Dermis blood vessel endothelial cell (primary cell): ENCODE measurements around the gene ANTKMT. TPM values are rescaled to one million over a fixed set of nuclear protein-coding genes. Genes with fewer than 3 reads are reported as not detected.

ENCODE experiments used
- DNase-seq: peaks from one replicate; pipeline ENCODE4 v3.0.0; 2010
- total RNA-seq: library from RNA; depleted of rRNA; stranded (reverse); fragments of >200 nt; gene quantifications from 2 replicates; pipeline ENCODE4 v1.2.3, GENCODE V29; 2014

ANTKMT gene, protein sequence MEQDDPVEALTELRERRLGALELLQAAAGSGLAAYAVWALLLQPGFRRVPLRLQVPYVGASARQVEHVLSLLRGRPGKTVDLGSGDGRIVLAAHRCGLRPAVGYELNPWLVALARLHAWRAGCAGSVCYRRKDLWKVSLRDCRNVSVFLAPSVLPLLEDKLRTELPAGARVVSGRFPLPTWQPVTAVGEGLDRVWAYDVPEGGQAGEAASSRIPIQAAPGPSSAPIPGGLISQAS
- 25.5 and 47.5 TPM in 2 replicates for total RNA-seq

DNA sequence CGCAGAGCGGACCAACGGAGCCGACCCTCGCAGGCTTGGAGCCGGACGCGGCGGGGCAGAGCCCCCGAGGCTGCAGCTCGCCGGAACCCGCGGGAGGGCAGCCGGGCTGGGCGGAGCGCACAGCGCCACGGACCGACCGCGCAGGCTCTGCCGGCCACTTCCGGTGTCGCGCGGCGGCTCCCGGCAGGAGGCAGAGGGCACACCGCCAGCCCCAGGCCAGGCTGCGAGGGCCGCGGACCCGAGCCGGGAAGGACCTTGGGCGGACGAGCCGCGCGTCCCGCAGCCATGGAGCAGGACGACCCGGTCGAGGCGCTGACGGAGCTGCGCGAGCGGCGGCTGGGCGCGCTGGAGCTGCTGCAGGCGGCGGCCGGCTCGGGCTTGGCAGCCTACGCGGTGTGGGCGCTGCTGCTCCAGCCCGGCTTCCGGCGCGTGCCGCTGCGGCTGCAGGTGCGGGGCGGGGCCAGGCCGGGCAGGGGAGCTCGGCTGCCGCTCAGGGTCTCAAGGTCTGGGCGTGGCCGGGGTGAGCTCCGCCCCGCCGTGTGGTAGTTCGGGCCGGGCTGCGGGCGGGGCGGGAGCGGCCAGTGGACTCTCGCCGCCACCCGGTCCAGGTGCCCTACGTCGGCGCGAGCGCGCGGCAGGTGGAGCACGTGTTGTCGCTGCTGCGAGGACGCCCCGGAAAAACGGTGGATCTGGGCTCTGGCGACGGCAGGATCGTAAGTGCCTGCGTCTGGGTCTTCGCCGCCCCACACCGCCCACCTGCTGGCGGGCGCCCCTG, at the start of gene ANTKMT:
TSS of gene ANTKMT (plus strand) at position 157 of the 775 bp plus-strand sequence. CDS start at position 286, 129 bp downstream.
- DNase-seq = peak; percentile 71

DNA sequence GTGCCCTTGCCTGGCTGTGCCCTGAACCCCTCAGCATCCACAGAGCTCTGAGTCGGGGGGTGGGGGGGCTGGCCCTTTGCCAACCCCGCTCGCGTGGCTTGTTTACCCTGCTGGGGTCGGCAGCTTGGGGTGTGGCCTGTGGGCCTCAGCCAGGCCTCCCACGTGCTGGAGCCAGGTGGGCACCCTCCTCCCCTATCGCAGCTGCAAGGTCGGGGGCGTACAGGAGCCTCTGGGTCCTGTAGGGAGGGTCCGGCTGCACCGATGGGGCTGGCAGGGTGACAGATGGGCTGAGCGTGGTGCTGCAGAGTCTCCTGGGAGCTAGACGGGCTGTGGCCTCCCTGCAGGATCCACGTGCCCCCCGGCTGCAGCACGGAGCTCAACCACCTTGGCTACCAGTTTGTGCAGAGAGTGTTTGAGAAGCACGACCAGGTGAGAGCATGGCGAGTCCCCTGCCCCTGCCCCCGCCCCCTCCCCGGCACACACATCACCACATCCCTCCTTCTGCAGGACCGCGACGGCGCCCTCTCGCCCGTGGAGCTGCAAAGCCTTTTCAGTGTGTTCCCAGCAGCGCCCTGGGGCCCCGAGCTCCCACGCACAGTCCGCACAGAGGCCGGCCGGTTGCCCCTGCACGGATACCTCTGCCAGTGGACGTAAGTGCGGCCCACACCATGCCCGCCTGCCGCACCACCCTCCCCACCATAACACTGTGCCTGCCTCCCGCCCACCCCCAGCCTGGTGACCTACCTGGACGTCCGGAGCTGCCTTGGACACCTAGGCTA, 49.4 kb upstream of the ANTKMT start:
- no peak for DNase-seq

DNA sequence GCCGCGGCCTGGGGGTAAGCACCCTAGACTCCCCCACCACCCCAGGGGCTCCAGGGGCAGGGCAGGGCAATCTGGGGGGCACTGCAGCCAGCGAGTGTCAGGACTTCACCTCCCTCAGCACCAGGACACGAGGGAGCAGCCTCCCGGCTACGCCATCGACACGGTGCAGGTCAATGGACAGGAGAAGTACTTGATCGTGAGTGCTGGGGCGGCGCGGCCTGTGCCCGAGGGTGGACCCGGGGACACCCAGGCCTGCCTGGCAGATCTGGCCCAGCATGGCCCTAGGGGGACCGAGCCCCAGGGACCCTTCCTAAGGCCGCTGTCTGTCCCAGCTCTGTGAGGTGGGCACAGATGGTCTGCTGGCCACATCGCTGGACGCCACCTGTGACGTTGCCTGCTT, 48.6 kb upstream of the ANTKMT start:
- DNase-seq = no peak

- no peak for DNase-seq
Observed at GRCh38 chr16:672851-673250, 48.1 kb upstream of the ANTKMT start.

DNA sequence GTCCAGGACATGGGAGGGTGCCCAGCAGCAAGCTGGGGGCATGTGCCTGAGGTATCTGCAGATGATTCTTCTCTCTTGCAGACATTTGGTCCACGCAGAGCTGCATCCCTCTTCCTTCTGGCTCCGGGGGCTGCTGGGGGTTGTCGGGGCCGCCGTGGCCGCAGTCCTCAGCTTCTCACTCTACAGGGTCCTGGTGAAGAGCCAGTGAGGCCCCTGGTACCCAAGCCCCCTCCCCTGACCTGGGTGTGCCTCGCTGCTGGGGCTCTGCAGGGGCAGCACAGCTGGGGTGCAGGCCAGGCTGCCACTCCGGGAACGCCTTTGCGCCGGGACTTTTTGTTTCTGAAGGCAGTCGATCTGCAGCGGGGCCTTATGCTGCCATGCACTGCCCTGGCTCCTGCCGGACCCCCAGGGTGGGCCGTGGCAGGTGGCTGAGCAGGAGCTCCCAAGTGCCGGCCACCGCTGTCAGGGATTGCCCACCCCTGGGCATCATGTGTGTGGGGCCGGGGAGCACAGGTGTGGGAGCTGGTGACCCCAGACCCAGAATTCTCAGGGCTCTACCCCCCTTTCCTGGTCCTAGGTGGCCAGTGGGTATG, 47.5 kb upstream of the ANTKMT start:
- DNase-seq = no peak

- no peak for DNase-seq
Observed at GRCh38 chr16:674214-674881, 46.6 kb upstream of the ANTKMT start.

DNA sequence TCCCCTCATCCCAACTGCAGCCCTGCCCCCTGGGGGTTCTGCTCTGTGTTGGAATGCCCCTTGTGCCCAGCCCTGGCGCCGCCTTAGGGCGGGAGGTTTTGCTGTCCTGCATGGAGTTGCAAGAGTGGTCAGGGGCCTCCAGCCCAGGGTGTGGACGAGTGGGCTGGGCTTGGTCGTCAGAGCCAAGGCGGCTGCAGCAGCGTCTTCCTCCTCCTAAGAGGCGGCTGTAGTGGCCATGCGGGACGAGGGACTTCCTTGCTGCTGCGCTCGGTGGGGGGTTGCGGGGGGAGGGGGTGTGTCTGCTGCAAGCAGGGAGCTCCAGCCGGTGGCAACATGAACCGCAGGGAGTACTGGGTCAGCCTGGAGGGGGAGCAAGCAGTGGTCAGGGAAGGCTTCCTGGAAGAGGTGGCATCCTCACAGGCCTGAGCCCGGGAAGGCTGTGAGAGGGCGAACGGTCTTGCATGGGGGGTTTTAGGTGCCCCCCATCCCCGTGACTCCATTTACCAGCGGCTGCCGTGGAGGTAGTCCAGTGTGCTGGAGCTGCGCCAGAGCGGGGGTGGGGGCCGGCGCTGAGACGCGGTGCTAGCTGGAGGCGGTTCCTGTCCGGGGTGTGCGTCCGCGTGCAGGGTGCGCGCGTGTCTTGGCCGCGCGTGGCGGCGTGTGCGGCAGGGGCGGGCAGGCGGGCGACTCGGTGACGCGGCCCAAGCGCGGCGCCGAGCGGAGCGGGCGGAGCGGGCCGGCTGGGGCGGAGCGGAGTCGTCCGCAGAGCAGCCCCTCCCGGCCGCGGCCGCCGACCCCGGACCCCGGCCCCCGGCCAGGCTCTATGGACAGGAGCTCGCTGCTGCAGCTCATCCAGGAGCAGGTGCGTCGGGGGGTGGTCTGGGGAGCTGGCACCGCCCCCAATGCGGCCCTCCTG, 45.7 kb upstream of the ANTKMT start, which contains the start of gene RHBDL1:
TSS of gene RHBDL1 (plus strand) at position 704 of the 916 bp plus-strand sequence. CDS start at position 824, 120 bp downstream.
- DNase-seq = peak; percentile 24

GRCh38 chr16:675884-676564, 44.9 kb upstream of the ANTKMT start:
- DNase-seq = no peak

DNA sequence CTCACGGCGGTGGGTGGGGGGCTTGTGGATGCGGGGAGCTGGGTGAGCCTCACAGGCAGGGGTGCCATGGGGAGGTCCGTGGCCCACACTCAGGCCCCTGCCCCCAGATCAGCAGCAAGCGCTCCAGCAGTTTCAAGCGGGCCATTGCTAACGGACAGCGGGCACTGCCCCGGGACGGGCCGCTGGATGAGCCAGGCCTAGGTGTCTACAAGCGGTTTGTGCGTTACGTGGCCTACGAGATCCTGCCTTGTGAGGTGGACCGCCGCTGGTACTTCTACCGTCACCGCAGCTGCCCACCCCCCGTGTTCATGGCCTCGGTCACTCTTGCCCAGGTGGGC, 44.4 kb upstream of the ANTKMT start:
- DNase-seq = no peak

GRCh38 chr16:676913-677312, 44.0 kb upstream of the ANTKMT start:
- DNase-seq = no peak

DNA sequence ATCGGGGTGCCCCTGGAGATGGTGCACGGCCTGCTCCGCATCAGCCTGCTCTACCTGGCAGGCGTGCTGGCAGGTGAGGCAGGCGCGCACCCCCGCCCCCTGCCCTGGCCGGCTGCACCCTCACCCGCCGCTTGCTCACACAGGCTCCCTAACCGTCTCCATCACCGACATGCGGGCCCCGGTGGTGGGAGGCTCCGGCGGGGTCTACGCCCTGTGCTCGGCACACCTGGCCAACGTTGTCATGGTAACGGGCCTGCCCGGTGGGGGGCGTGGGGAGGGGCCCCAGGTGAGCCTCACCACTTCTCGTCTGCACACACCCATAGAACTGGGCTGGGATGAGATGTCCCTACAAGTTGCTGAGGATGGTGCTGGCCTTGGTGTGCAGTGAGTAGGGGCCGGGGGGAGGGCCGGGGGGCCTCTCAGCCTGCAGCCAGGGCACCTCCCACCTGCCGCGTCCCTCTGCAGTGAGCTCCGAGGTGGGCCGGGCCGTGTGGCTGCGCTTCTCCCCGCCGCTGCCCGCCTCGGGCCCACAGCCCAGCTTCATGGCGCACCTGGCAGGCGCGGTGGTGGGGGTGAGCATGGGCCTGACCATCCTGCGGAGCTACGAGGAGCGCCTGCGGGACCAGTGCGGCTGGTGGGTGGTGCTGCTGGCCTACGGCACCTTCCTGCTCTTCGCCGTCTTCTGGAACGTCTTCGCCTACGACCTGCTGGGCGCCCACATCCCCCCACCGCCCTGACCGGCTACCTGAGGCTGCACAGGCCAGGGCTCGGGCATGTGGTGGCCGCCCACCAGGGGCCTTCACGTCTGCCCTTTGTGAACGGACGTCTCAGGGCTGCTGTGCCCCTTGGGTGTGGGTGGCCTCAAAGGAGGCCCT, 43.4 kb upstream of the ANTKMT start:
- DNase-seq = no peak

DNA sequence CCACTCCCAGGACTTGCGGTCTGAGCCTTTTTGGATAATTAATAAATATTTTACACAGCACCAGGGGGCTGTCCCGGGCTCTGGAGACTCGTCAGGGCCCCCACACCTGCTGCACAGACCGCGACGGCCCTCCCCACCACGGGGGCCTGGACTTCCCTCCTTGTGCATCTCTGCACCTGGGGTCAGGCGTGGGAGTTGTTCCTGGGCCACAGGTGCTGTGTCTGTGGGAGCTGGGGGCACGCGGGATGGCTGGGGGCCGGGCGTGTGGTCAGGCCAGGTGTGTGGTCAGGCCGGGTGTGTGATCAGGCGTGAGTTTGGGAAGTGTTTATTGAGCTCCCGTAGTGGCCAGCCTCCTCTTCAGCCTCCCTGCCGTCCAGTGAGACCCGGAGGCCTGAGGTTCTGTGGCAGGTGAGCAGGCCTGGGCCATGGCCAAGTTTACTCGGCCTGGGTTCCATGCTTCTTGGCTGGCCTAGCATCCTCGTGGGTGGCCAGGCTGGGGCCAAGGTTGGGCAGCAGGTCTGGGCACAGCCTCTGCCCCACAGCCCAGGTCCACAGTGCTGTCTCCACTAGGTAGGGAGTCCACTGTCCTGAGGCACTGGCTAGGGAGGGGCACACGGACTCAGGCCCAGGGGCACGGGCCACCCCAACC, 42.6 kb upstream of the ANTKMT start:
- no peak for DNase-seq

- DNase-seq = peak; percentile 64
Observed at GRCh38 chr16:678858-679813, 41.8 kb upstream of the ANTKMT start.

- peak; percentile 87 for DNase-seq
Observed at GRCh38 chr16:679814-680624, 40.9 kb upstream of the ANTKMT start, which contains the start of gene STUB1. TSS of gene STUB1 (plus strand) at chr16:680410. CDS start at chr16:680526, 116 bp downstream.

DNA sequence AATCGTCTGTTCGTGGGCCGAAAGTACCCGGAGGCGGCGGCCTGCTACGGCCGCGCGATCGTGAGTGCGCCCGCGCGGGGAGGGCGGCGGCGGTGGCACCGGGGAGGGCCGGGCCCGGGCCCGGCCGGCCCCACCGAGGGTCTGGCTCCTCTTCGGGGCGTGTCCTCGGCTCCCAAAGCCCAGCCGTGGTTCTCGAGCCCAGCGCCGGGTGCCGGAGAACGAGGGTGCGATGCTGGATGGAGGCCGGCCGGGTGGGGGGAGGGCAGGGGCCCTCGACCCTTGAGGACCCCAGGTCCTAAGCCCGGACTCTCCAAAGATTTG, 40.4 kb upstream of the ANTKMT start:
- no peak for DNase-seq

DNA sequence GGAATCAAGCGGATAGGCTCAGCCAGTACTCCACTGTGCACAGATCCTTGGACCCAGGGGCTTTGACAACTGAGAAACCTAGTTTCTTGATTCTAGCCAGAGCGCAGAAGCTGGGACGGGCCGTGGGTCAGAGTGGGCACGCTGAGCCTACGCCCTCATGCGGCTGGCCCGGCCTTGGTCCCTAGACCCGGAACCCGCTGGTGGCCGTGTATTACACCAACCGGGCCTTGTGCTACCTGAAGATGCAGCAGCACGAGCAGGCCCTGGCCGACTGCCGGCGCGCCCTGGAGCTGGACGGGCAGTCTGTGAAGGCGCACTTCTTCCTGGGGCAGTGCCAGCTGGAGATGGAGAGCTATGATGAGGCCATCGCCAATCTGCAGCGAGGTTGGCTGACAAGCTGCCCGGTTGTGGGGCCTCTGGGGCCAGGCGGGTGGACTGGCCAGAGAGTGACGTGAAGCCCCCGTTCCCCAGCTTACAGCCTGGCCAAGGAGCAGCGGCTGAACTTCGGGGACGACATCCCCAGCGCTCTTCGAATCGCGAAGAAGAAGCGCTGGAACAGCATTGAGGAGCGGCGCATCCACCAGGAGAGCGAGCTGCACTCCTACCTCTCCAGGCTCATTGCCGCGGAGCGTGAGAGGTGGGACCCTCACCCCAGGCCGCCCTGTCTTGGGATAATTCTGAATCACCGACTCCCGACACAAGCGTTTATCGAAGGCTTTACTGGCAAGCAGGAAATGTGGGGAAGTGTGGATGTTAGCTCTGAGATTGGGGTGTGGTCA, 39.8 kb upstream of the ANTKMT start:
- DNase-seq = peak; percentile 55
